ENCODE results near the gene CPNE5. TPM values are rescaled to one million over a fixed set of nuclear protein-coding genes. Genes with fewer than 3 reads are reported as not detected.

CPNE5 gene
- total RNA-seq, 2 experiments from 2014 or later, result 0.19 to 0.28 TPM

DNA sequence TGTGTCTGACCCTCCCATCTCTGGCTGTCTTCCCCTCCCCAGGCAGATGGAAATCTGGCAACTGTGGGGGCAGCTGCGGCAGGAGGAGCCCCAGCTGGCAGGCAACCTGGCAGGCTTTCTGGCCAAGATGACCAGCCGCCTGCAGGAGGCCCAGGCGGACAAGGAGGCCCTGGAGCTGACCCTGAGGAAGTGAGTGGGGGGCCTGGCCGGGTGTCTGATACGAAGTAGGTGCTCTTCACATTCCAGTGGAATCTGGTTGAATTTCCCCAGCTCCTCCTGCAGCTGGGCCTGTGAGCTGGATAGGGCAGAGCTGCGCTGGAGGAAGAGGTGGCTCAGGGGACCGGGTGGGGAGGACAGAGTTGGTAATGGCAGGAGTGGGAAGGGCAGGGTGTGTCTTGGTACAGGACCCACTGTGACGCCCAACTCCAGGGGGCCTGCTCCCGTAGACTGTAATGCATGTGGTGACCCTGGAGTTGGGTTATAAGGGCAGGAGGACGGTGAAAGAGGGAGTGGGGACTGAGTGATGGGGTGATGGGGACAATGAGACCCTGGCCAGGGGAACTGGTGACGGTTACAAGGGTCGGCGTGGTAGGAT lies 121.9 kb downstream of the CPNE5 start:
- Mint-ChIP-seq H3K36me3 (ENCODE audit: low read depth) (no peaks in the 10 kb centered on the region), H3K4me1 (ENCODE audit: low read depth) (no peaks in the 10 kb centered on the region), H3K27ac (no peak overlapping the region), H3K9me3 (no peaks in the 10 kb centered on the region), H3K4me3 (no peak overlapping the region), H3K27me3 (no peaks in the 10 kb centered on the region)
- H3K27me3 ChIP-seq (ENCODE audit: control insufficient read depth in 1 of 2, insufficient read depth in 2 of 2, low read length in 2 of 2), result no peaks in the 10 kb centered on the region
- H3K9me3 ChIP-seq (ENCODE audit: control insufficient read depth in 1 of 2, insufficient read depth in 1 of 2, low read length in 2 of 2), result no peaks in the 10 kb centered on the region
- DNase-seq (no peak), ATAC-seq (ENCODE audit: poor library complexity) (no peak)
- no peaks in the 10 kb centered on the region for H3K36me3 ChIP-seq (ENCODE audit: insufficient read depth, low read length)
- H3K4me3 ChIP-seq (ENCODE audit: low read length), result no peak overlapping the region
- no peak overlapping the region for H3K27ac ChIP-seq (ENCODE audit: low read depth in 1 of 2, low read length in 2 of 2)
- TF ChIP-seq, protein P1, sequence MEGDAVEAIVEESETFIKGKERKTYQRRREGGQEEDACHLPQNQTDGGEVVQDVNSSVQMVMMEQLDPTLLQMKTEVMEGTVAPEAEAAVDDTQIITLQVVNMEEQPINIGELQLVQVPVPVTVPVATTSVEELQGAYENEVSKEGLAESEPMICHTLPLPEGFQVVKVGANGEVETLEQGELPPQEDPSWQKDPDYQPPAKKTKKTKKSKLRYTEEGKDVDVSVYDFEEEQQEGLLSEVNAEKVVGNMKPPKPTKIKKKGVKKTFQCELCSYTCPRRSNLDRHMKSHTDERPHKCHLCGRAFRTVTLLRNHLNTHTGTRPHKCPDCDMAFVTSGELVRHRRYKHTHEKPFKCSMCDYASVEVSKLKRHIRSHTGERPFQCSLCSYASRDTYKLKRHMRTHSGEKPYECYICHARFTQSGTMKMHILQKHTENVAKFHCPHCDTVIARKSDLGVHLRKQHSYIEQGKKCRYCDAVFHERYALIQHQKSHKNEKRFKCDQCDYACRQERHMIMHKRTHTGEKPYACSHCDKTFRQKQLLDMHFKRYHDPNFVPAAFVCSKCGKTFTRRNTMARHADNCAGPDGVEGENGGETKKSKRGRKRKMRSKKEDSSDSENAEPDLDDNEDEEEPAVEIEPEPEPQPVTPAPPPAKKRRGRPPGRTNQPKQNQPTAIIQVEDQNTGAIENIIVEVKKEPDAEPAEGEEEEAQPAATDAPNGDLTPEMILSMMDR (IDR thresholded peaks at IDR 0.05), result no peak
- ChIA-PET CTCF (no interaction called here), POLR2A (no interaction called here)
- intact Hi-C loops (cut with DNase I, micrococcal nuclease), result no loop called here
- no peaks in the 10 kb centered on the region for H3K4me1 ChIP-seq (ENCODE audit: insufficient read depth, low read length)

DNA sequence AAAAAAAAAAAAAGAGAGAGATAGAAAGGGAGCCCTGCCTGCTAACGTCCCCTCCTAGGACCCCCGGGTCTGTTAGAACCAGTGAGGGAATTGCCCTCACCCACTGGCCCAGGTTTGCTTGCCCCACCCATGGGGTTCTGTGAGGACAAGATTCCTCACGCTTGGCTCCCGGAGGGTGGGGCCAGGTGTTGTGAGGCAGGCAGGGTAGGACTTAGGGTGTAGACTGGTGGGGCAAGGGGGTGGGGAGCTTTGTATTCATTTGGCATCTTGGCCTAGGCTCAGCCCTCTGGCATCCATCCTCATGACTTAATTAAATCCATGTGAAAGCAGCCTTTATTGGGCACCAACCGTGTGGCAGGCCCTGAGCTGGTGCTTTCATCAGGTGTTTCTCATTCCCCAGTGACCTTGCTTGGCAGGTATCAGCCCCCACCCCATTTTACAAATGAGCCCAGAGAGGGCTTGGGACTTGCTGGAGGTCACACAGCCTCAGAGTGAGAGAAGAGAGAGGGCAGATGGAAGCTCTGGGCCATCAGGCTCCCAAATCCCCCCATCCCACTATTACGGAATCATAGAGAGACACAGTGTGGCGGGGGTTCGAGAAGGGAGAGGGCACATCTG lies 122.7 kb downstream of the CPNE5 start:
- ChIA-PET CTCF (no interaction called here), POLR2A (no interaction called here)

DNA sequence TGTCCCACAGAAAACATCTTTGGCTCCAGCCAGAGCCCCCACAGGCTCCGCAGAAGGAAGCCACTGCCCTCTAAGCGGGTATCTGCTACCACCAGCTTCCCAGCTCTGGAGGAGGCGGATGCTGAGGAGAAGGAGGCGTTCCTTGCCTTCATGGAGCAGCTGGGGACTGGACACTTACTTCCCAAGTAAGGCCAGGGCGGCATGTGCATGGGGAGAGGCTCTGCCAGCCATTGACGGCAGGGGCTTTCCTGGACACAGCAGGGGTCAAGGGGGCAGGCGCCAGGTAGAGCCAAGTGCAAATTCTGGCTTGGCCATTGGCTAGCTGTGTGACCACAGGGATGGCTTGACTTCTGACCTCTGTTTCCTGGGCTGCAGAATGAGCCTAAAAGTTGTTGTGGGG lies 123.8 kb downstream of the CPNE5 start:
- H3K36me3 ChIP-seq (ENCODE audit: insufficient read depth, low read length), result no peaks in the 10 kb centered on the region
- POLR2A ChIA-PET, result no interaction called here
- no peak for ATAC-seq (ENCODE audit: poor library complexity)
- H3K27ac ChIP-seq (ENCODE audit: low read depth in 1 of 2, low read length in 2 of 2), result no peak overlapping the region
- H3K4me3 ChIP-seq (ENCODE audit: low read length), result no peak overlapping the region
- no peaks in the 10 kb centered on the region for H3K9me3 Mint-ChIP-seq
- H3K4me1 ChIP-seq (ENCODE audit: insufficient read depth, low read length), result no peaks in the 10 kb centered on the region
- H3K27me3 Mint-ChIP-seq, result no peaks in the 10 kb centered on the region
- H3K27me3 ChIP-seq (ENCODE audit: control insufficient read depth in 1 of 2, insufficient read depth in 2 of 2, low read length in 2 of 2), result no peaks in the 10 kb centered on the region
- CTCF ChIA-PET, result no interaction called here
- TF ChIP-seq, protein P1 (IDR thresholded peaks at IDR 0.05), result no peak
- no peaks in the 10 kb centered on the region for H3K4me1 Mint-ChIP-seq (ENCODE audit: low read depth)
- no peak overlapping the region for H3K4me3 Mint-ChIP-seq
- intact Hi-C loops (cut with DNase I, micrococcal nuclease), result no loop called here
- H3K9me3 ChIP-seq (ENCODE audit: control insufficient read depth in 1 of 2, insufficient read depth in 1 of 2, low read length in 2 of 2), result no peaks in the 10 kb centered on the region
- DNase-seq, result no peak
- no peak overlapping the region for H3K27ac Mint-ChIP-seq
- no peaks in the 10 kb centered on the region for H3K36me3 Mint-ChIP-seq (ENCODE audit: low read depth)

More for the DNA sequence above, 122.7 kb downstream of the CPNE5 start:
- Mint-ChIP-seq H3K27me3 (no peaks in the 10 kb centered on the region), H3K9me3 (no peaks in the 10 kb centered on the region), H3K36me3 (ENCODE audit: low read depth) (no peaks in the 10 kb centered on the region), H3K4me1 (ENCODE audit: low read depth) (no peaks in the 10 kb centered on the region), H3K27ac (no peak overlapping the region), H3K4me3 (no peak overlapping the region)
- Histone ChIP-seq H3K4me1 (ENCODE audit: insufficient read depth, low read length) (no peaks in the 10 kb centered on the region), H3K27ac (ENCODE audit: low read depth in 1 of 2, low read length in 2 of 2) (no peak overlapping the region), H3K36me3 (ENCODE audit: insufficient read depth, low read length) (no peaks in the 10 kb centered on the region), H3K4me3 (ENCODE audit: low read length) (no peak overlapping the region), H3K9me3 (ENCODE audit: control insufficient read depth in 1 of 2, insufficient read depth in 1 of 2, low read length in 2 of 2) (no peaks in the 10 kb centered on the region), H3K27me3 (ENCODE audit: control insufficient read depth in 1 of 2, insufficient read depth in 2 of 2, low read length in 2 of 2) (no peaks in the 10 kb centered on the region)
- TF ChIP-seq, protein P1 (IDR thresholded peaks at IDR 0.05), result no peak
- intact Hi-C loops (cut with DNase I, micrococcal nuclease), result no loop called here
- DNase-seq (no peak), ATAC-seq (ENCODE audit: poor library complexity) (no peak)
